GM12891 (cell line): Measurements from ENCODE around the gene NPHS1.

Experiments used
- DNase-seq: peaks from one replicate; pipeline ENCODE4 v3.0.0; 2011; ENCODE audit warnings: low spot score; ENCODE audit not compliant: insufficient read length
- FAIRE-seq: peaks from 2 replicates; lab custom pipeline; 2011; peaks lifted over from hg19 to GRCh38; lab: Jason Lieb, UNC
- PAX5 ChIP-seq: IDR thresholded peaks from 2 replicates; pipeline ENCODE4 v1.6.1; 2011; ENCODE audit warnings: low read length, moderate library complexity, mild to moderate bottlenecking; ENCODE audit not compliant: insufficient read depth, severe bottlenecking
- POLR2A ChIP-seq: IDR thresholded peaks from 2 replicates; pipeline ENCODE4 v1.6.1; 2011; ENCODE audit warnings: low read depth, low read length, control low read depth
- POLR2AphosphoS5 ChIP-seq: IDR thresholded peaks from 2 replicates; pipeline ENCODE4 v1.6.1; 2011; ENCODE audit warnings: low read depth, low read length, control low read depth
- POU2F2 ChIP-seq: IDR thresholded peaks from 2 replicates; pipeline ENCODE4 v1.6.1; 2011; ENCODE audit warnings: low read depth, mild to moderate bottlenecking, control low read depth, low read length, moderate library complexity
- SPI1 ChIP-seq: IDR thresholded peaks from 2 replicates; pipeline ENCODE4 v1.6.1; 2011; ENCODE audit warnings: low read depth, low read length, control low read depth
- TAF1 ChIP-seq: IDR thresholded peaks from 2 replicates; pipeline ENCODE4 v1.6.1; 2011; ENCODE audit warnings: low read depth, low read length, control low read depth

NPHS1 gene

DNA sequence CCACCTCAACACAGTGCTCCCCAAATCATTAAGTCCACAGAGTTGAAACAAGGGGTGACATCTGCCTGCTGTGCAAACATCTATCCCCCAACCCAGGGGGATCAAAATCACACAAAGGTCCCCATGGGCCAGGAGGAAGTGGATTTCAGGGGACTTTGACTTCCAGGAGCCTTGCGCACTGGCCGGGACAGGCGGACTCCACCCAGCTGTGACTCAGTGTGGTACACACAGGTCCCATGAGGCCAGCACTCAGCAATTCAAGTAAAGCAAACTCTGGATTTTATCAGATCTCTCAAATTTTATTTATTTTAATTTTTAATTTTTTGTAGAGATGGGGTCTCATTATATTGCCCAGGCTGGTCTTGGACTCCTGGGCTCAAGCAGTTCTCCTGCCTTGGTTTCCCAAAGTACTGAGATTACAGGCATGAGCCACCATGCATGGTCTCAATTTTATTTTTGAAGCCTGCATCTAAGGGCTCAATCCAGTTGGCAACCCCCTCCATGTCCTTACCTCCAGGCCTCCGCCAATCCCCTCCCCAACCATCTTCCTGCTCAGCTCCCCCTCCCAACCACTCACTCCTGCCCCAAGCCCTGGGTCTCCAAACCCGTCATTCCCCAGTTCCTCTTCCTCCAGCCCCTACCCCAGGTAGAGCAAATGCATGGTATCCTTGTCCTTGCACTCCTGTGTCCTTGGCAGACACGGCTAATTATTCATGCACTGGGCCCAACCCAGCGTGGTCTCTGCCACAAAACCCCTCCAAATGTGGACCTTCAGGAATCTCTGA is 58.7 kb downstream of the NPHS1 start:
- no peak for FAIRE-seq
- no peak for DNase-seq
- TF ChIP-seq POU2F2 (no peak), SPI1 (no peak), POLR2AphosphoS5 (no peak), POLR2A (no peak), PAX5 (no peak), TAF1 (no peak)

DNA sequence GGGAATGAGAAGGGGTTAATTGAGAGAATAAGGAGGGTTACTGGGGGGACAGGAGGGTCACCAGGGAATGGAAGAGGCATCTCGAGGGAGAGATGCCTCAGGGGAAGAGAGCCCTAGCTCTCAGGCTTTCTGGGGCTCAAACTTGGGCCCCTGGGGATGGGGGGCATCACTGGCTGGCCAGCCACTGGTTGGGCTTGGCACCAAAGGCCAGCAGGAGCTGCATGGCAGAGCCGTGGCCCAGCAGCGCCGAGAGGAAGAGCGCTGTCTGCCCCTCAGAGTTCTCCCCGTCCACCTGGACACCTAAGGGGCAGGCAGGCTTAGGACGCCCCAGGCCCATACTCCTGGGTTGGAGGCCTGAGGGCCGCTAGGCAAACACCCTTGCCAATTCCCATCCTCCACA is 59.4 kb downstream of the NPHS1 start:
- TF ChIP-seq POLR2AphosphoS5 = no peak
- TF ChIP-seq POU2F2 = no peak
- TF ChIP-seq SPI1 = no peak
- TF ChIP-seq TAF1 = no peak
- TF ChIP-seq POLR2A = no peak
- no peak for TF ChIP-seq PAX5
- DNase-seq (no peak), FAIRE-seq (no peak)

DNA sequence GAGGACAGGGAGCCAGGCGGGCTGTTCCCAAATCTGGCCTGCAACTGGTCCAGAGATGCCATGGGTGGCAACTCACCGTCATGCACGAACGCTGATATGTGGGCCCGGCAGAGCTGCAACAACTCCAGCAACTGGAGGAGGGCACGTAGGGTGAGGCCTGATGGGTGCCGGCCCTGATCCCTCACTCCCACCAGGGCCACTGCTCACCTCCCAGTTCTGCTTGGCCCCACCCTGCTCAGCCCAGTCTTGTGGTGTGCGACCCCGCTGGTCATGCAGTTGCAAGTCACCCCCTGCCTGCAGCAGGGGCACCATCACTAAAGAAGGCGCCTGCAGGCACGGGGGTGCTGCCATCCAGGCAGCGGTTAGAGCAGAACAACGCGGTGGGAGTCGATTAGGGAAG is 60.0 kb downstream of the NPHS1 start:
- TF ChIP-seq POLR2A = no peak
- TF ChIP-seq TAF1 = no peak
- no peak for TF ChIP-seq POU2F2
- no peak for TF ChIP-seq PAX5
- TF ChIP-seq SPI1 = no peak
- TF ChIP-seq POLR2AphosphoS5 = no peak
- DNase-seq (no peak), FAIRE-seq (no peak)

DNA sequence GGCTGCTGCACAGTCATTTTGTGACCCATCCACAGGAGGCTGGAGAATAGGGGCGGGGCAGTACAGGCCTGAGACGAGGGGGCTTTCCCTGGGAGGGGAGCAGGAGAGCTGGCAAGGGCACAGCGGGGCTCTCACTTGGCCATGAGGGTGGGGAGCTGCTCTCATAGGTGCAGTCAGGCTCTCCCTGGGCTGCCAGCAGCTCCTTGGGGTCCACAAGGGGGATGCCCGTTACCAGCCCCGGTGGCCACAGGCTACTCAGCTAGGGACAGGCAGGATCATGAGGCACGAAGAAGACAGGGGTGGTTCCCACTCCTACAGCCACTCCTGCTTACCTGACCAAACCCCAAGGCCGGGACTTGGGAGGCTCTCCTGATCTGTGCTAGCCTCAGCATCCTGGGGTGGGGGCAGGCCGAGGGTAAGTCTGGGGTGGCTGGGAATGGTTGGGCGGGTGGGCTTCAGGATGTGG is 60.5 kb downstream of the NPHS1 start:
- TF ChIP-seq POLR2A (no peak), POLR2AphosphoS5 (no peak)
- no peak for DNase-seq
- FAIRE-seq = no peak

DNA sequence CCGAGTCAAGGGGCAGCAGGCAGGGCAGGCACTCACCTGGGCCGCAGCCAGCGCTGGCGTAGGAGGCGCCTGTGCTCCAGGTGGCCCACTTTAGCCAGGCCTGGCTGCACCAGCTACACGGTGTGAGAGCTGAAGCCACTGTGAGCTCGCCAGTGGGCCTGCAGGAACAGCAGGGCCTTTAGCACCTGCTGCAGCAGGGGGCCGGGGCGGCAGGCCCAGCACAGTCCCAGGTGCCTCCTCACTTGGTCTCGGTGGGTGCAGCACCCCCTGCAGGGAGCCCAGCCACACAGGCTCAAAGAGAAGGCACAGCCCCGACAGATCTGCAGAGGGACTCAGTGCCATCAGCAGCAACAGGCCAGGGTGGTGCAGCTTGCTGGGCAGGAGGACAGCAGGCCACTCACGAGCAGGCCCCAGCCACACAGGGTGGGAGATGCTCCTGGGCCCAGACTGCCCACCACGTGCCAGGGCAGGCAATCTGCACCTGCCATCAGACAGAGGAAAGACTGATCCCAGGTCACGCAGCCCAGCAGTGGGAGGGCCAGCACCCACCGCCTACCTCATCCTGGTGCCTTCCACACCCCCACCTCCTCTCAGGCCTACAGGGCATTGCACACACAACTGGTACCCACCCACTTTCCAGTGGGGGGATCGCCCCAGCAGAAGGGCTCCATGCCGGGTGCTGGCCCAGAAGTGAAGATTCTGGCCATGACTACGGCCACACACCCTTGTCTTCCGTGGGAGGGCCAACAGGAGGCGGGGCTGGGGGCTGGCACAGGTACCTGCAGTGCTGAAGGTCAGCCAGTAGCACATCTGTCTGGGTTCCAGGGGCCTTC is 61.1 kb downstream of the NPHS1 start:
- no peak for FAIRE-seq
- no peak for DNase-seq
- TF ChIP-seq PAX5 (no peak), POU2F2 (no peak), TAF1 (no peak), SPI1 (no peak), POLR2A (no peak), POLR2AphosphoS5 (no peak)

DNA sequence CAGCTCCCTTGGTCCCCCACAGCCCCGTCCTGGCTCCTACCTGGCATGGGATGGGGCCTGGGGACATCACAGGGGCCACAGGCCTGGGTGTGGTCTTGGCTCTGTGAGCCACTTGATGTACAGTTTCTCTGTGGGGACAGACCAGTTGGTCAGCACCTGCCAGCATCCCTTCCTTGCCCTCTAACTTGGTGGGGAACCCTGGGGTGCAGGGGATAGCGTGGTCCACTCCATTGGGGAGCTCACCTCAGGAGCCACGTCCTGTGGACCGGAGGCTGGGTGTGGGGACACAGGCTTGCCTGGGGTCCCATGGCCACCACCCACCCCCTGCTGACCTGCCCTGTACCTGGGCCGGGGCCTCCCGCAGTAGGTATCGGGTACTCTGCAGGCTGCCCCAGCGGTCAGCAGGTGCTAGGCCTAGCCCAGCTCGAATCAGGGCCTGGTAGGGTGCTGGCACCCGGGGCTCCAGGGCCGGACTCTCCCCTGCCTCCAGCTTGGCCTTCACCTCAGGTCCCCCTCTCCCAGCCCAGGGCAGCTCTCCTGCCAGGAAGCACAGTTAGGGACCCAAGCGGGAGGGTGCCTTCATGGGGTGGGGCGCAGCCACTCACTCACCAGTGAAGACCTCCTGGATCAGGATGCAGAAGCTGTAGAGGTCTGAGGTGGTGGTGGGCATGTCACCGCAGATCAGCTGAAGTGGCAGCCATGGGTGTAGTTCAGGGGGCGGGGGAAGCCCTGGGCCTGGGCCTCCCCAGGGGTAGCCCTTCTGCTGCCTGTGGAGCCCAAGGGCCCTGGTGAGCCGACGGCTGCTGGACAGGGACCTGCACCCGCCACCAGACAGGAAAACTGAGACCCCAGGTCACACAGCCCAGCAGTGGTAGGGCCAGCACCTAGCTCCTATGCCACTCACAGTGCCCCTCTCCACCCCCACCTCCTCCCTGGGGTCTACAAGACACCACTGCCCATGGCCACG is 62.0 kb downstream of the NPHS1 start:
- TF ChIP-seq SPI1 = no peak
- TF ChIP-seq POLR2AphosphoS5 = no peak
- TF ChIP-seq PAX5 = no peak
- no peak for TF ChIP-seq POU2F2
- no peak for TF ChIP-seq TAF1
- no peak for TF ChIP-seq POLR2A
- DNase-seq (no peak), FAIRE-seq (no peak)

DNA sequence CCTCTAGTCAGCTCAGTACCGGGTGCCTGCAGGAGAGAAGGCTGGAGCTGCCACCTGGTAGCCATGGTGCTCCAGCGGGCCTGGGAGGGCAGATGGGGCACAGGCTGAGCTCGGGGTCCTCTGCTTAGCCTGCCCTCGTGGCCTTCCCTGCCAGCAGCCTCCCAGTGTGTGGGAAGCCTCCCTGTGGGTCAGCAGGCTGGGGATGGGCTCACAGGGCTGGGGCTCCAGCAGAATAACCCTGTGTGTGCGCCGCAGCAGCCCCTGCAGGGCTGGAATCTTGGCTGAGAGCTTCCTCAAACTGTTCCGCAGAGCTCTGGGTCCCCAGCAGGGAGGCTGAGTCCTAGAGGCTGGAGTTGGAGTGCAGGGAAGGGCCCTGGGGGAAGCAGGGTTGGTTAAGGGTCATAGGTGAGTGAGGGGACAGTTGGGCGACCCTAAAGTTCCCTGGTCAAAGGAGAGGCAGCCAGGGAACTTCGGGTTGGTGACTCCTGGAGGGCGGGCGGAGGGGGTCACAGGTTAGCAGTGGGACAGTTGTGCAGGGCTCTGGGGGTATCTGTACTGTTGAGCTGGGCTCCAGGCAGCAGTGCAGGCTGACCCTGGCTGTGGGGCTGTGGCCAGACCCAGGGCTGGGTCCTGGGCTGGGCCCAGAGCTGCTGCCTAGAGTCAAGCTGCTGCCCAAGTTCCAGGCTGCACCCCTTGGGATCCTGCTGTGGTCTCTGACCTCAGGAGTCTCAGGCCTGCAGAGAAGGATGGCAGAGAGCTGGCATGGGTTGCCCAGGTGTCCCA is 62.9 kb downstream of the NPHS1 start:
- no peak for FAIRE-seq
- TF ChIP-seq POLR2AphosphoS5 = no peak
- no peak for DNase-seq

DNA sequence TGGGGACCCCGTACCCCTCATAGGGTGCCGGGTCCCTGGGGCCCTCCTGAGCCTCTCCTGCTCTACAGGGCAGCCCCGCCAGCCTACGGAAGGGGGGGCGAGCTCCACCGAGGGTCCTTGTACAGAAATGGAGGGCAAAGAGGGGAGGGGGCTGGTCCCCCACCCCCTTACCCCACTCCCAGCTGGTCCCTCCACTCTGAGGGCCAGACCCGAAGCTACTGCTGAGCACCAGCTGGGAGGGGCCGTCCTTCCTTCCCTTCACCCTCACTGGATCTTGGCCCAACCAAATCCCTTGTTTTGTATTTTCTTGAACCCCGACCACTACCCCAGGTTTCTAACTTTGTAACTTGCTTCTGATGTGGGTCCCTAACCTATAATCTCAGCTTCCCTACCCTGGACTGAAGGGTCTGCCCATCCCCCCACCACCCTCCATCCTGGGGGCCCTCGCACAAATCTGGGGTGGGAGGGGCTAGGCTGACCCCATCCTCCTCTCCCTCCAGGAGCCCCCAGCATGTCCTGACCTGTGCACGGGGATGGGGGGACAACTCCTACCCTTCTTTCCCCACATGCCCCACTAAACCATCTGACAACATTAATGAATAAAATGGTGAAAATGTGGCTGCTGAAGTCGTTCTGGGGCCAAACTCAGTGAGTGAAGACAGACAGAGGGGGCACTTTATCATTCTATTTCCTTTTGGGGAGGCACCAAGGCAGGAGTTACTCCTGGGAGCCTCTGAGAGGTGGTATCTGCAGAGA is 63.9 kb downstream of the NPHS1 start:
- TF ChIP-seq PAX5 (no peak), POLR2AphosphoS5 (no peak), POU2F2 (no peak), TAF1 (no peak), POLR2A (no peak), SPI1 (no peak)
- no peak for DNase-seq
- FAIRE-seq = no peak
